HG02870 (cell line): ENCODE results near the gene HOMER3.

Experiments used
- ATAC-seq: cut with Tn5 transposase; IDR thresholded peaks from one replicate; pipeline ENCODE4 v1.9.1; 2021; ENCODE audit warnings: mild to moderate bottlenecking, moderate library complexity; ENCODE audit not compliant: unreplicated experiment

Gene HOMER3

DNA sequence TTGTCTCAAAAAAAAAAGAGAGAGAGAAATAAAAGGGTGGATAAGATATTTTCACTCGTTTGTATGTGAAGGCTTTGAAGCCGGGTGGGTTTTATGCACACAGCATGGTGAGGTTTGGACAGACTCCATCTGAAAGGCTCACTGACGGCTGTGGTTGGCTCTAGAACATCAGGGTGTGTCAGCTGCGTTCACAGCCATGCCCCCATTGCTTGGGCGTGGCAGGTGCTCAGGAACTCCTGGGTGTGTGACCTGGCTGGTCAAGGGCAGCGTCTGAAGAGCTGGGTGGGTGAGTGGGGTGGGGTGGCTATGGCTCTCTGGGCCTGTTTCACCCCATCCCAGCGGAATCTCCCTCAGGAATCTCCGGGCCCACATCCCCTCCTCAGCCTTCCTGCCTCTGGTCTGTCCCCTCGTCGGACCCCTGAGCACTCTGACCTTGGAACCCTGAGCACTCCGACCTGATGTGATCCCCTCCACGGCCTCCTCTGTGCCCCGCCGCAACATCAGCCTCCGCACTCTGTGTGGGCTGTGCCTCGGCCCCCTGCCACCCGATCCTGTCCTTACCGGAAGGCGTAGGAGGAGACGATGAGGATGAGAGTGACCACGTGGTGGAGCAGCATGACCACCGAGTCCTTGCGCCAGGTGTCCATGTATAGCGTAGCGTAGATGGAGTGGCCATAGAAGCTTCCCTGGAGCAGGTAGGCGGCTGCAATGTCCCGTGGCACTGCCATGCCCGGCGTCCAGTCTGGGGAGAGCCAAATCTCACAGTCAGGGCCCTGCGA, 57.3 kb downstream of the HOMER3 start:
- ATAC-seq = no peak

DNA sequence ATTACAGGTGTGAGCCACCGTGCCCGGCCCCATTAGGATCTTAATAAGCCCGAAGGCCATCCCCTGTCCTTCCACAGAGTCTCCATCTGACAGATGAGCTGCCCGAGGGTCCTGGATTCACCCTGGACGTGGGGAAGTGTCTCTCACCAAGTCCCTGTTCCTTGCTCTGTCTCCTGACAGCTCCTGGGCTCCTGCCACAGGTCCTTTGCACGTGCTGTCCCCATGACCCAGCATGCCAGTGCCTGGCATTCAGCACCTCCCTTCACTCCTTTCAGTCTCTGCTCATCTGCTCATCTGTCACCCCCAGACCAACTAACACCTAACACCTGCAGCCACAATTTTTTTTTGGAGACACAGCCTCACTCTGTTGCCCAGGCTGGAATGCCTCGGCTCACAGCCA, 59.5 kb downstream of the HOMER3 start:
- ATAC-seq = no peak

GRCh38 chr19:18879579-18880373, 61.2 kb downstream of the HOMER3 start:
- no peak for ATAC-seq
